CD4-positive, alpha-beta T cell treated with Interleukin-15 for 4 hours (primary cell): ENCODE data around the gene TMCO2.

Source experiments
- DNase-seq: peaks from one replicate; pipeline ENCODE4 v3.0.0-alpha.2; 2020; ENCODE audit warnings: low spot score

Gene TMCO2

DNA sequence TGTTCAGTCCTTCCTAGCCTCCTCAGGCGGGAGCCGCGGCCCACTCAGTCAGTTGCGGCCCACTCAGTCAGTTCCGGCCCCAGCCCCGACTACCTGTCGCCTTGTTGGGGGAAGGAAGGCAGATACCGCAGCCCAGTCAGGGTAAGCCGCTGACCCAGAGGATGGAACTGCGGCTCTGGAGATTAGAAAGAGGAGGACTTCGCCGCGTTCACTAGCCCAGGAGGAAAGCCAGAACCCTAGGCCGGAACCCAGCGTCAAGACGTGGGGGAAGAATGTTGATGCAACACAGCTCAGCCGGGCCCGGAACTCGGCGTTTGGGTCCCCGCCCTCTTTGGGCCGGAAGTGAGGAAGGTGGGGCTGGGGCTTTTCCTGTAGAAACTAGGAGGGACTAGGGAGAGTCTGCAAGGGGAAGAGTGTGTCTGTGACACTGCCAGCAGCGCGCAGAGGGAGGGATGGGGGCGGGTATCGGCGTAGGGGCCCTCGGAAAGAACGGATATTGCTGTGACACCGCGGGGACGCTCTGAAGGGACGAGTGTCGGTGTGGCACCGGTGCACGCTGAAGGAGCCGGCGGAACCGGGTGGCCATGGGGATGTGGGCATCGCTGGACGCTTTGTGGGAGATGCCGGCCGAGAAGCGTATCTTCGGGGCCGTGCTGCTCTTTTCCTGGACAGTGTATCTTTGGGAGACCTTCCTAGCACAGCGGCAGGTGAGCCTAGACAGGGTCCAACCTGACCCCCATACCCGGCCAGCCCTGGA is 10.1 kb downstream of the TMCO2 start, which contains the start of gene ZMPSTE24:
Gene ZMPSTE24 (plus strand): TSS at position 549 of the 757 bp plus-strand sequence. CDS start 36 bp downstream, at position 585.
- DNase-seq = peak; percentile 98

DNA sequence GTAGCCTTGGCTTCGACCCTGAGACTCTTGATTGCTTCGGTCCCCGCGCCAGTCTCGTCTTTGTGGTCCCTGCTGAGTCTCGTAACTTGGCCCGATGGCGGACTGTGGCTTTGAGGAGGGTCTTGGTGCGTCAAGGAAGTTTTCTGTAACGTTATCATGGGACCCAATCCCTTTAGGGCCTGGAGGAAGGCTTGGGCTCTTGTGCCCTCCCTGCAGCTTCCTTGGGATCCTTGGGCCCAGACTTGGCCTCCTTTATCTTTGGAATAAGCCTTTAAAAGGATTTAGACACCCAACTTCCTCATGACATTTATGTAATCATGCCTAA is 10.7 kb downstream of the TMCO2 start:
- no peak for DNase-seq

DNA sequence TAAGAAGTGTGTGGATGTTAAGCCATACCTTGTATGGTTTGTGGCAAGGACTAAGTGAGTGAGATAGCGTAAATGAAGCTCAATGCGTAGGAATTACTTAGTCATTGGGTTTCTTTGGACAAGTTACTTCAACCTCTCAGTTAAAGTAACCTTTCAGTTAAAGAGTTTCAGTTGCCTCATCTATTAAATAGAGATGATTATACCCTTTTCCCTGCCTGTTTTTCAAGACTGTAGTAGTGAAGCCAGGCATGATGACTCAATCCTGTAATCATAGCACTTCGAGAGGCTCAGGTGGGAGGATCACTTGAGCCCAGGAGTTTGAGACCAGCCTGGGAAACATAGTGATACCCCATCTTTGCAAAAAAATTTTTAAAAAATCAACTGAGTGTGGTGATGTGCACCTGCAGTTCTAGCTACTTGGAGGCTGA is 16.6 kb downstream of the TMCO2 start:
- no peak for DNase-seq

DNA sequence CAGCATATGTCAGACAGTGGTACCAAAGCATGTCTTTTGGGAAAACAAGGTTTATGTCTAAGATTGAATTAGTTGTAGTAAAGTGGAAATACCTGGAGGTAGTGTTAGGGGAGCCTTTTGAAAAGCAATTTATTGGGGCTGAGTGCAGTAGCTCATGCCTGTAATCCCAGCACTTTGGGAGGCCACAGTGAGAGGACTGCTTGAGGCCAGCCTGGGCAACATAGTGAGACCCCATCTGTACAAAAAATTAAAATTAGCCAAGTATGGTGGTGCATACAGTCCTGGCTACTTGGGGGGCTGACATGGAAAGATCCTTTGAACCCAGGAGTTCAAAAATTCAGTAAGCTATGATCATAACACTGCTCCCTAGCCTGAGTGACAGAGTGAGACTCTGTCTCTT is 17.6 kb downstream of the TMCO2 start:
- no peak for DNase-seq

DNA sequence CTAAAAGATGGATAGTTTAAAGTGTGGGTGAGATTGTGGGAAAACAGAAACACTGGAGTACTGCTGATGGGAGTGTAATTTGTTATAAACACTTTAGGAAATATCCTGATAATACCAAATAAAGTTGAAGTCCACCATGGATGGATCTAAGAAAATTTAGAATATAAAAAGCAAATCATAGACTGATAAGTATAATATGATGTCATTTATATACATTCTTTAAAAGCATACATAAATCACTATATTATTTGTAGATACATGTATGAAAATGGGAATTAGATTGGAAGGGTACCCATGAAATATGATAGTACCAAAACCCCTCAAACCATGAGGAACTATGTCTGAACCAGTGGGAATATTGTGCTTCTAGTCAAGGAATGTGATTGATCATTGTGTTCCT is 18.2 kb downstream of the TMCO2 start:
- no peak for DNase-seq

DNA sequence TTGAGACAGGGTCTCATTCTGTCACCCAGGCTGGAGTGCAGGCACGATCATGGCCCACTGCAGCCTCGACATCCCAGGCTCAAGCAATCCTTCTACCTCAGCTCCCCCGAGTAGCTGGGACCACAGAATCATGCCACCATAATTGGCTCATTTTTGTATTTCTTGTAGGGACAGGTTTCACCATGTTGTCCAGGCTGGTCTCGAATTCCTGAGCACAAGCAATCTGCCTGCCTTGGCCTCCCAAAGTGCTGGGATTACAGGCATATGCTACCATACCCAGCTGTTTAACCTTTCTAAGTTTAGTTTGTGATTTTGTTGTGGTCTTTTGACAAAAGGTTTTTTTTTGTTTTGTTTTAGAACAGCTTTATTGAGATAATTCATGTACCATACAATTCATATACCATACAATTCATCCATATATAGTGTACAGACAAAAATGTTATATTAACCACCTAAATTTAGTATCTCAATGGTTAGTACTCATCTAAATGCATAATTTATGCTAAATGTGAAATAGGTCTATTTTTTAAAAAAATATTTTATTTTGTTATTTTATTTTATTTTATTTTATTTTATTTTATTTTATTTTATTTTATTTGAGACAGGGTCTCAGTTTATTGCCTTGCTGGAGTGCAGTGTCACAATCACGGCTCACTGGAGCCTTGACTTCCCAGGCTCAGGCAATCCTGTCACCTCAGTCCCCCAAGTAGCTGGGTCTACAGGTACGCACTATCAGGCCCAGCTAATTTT is 19.2 kb downstream of the TMCO2 start:
- DNase-seq = no peak

DNA sequence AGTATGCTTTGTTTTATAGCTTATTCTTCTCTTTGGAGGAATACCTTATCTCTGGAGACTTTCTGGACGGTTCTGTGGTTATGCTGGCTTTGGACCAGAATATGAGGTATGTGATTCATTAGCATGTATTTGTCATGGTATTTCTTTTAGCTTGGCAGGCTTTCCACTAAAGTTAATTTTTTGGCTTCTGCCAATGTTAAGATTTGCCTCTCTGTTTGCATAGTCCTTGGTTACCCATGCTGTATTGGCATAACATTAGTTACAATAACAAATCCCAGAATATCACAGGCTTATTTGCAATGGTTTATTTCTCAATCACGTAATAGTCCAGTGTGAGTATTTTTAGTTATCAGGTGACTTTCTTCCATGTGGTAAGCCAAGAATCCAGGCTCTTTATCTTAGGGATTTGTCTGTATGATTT is 20.0 kb downstream of the TMCO2 start:
- no peak for DNase-seq

DNA sequence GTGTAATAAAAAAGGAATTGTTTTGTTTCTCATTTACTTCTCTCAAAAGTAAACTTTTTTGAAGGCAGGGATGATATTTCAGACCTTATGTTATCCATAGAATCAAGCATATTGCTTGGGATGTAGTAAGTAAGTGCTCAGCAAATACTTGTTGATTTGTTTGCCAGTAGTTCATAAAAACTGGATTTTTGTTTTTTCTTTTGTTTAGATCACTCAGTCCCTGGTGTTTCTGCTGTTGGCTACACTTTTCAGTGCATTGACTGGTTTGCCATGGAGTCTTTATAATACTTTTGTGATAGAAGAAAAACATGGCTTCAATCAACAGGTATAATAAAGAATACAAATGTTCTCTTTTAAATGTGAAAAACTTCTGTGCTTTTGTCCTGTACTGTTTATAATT is 20.5 kb downstream of the TMCO2 start:
- no peak for DNase-seq

GRCh38 chr1:40270152-40270834 is 22.6 kb downstream of the TMCO2 start:
- DNase-seq = no peak

GRCh38 chr1:40272653-40273213 is 25.0 kb downstream of the TMCO2 start:
- DNase-seq = no peak

- no peak for DNase-seq
Measured at GRCh38 chr1:40273547-40274166, 25.9 kb downstream of the TMCO2 start.

DNA sequence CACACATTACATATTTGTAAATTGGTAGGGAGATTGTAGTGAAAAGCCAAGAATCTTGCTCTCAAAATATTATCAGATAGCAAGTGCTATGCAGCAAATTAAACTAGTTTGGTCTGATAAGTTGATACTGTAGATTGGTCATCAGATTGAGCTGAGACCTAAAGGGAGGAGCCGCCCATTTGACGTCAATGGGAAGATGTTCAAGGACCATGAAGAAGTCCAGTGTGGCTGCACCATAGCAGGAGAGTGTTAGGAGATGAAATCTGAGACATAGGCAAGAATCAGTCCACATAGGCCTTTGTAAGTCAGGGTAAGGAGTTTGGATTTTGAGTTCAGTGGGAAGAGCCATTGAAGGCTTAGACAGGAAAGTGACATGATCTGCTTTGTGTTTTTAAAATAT is 26.6 kb downstream of the TMCO2 start:
- DNase-seq = no peak

GRCh38 chr1:40276122-40276521 is 28.4 kb downstream of the TMCO2 start:
- no peak for DNase-seq

DNA sequence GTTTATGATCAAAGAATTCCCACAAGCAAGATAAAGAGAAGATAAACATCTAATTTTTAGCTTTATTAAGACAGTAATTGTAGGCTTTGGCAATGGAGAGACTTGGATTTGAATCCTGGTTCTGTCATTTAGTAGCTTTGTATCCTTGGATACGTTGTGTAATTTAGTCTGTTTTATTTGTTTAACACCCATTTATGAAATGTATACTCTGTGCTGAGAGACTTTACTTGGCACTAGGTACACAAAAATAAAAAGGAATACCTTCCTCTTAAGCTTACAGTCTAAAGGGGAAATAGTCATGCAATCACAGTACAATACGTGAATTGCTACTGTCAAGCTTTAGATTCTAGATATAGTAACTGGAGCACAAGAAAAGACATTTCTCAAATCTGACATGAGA is 34.1 kb downstream of the TMCO2 start:
- DNase-seq = no peak

DNA sequence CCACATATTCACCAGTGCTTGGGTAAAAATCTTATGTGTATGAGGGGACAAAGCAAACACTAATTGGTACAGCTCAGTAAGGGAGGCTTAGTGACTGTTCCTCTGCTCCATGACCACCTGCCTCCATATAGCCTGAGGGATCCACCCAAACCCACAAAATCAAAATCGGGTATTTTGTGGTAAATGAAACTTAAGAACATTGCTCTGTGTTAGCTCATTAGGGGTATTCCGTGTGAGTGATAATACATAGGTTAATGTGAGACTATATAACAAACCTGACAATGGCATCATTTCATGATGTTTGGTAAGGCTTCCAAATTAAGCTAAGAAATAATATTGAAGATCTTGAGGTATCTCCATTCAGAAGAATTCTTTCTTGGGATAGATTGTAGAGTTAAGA is 43.6 kb downstream of the TMCO2 start:
- DNase-seq = no peak

GRCh38 chr1:40299366-40300248 is 51.9 kb downstream of the TMCO2 start:
- no peak for DNase-seq

DNA sequence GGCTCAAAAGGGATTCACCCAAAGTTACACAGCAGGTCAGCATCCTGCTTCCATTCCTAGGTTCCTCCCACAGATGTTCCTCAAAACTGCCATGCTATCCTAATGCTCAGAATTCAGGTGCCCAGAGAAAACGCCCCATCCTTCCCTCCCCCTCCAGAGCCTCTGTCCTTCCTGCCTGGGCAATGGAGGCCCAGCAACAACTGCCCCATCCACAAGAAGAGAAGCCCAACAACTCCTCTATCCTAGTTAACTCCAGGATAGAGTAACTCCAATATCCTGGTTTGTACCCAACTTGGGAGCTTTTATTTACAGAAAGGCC is 52.5 kb downstream of the TMCO2 start:
- DNase-seq = no peak

DNA sequence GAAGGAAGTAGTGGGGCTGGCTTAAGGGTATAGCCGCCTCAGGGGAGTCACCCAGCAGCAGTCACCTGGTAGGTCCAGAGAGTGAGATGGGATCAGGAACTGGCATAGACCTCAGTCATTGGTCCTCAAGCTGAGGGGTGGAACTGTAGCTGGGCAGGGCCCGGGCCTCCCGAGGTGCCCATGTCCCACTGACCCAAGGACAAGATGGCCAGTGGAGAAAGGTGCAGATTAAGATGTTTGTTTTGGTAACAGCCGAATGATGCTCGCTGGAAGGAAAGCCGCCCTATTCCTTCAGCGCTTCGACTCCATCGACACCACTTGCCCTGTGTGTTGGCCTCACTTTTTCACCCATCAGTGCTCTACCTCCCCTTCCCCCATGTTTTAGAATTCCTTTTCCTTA is 52.9 kb downstream of the TMCO2 start:
- no peak for DNase-seq

- DNase-seq = no peak
Measured at GRCh38 chr1:40301066-40301465, 53.3 kb downstream of the TMCO2 start.
